SU-DHL-6 (cell line): ENCODE data around the gene BPIFB2.

Source experiments
- CTCF ChIP-seq: fragments of 200-600 bp; sonication (generic); IDR thresholded peaks from one replicate; pipeline ENCODE4 v1.5.1; 2017; ENCODE audit warnings: antibody characterized with exemption, mild to moderate bottlenecking, low read length, moderate library complexity; ENCODE audit not compliant: insufficient read depth, poor library complexity, severe bottlenecking
- EZH2phosphoT487 ChIP-seq: fragments of 200-600 bp; sonication (generic), shearing (Covaris generic); conservative IDR thresholded peaks from 2 replicates; pipeline ENCODE4 v1.6.1; 2018; ENCODE audit warnings: mild to moderate bottlenecking, antibody characterized with exemption, low read length, moderate library complexity, mixed read lengths

GRCh38 chr20:32993496-32994050, 13.9 kb upstream of the BPIFB2 start:
- TF ChIP-seq CTCF, result no peak
- TF ChIP-seq EZH2phosphoT487, result no peak
